Keratinocyte (primary cell): ENCODE data around the gene CISD3.

Experiments
- EZH2 ChIP-seq: IDR thresholded peaks from one replicate; pipeline ENCODE4 v1.6.1; 2012; ENCODE audit warnings: inconsistent platforms, mild to moderate bottlenecking, low read length, moderate library complexity
- TF ChIP-seq, protein P1 (sequence below), 3 experiments: IDR thresholded peaks in 1 of 3; conservative IDR thresholded peaks in 1 of 3; optimal IDR thresholded peaks in 1 of 3; 2 replicates in 2 of 3; 3 replicates in 1 of 3; pipeline versions ENCODE3 to v1.5.1; 2011; ENCODE audit warnings: low read length in 3 of 3, mild to moderate bottlenecking in 3 of 3, moderate library complexity in 2 of 3, control low read depth in 1 of 3, inconsistent platforms in 1 of 3; ENCODE audit not compliant: insufficient read depth in 2 of 3; ENCODE audit errors: extremely low read depth in 1 of 3

- TF ChIP-seq, protein P1, sequence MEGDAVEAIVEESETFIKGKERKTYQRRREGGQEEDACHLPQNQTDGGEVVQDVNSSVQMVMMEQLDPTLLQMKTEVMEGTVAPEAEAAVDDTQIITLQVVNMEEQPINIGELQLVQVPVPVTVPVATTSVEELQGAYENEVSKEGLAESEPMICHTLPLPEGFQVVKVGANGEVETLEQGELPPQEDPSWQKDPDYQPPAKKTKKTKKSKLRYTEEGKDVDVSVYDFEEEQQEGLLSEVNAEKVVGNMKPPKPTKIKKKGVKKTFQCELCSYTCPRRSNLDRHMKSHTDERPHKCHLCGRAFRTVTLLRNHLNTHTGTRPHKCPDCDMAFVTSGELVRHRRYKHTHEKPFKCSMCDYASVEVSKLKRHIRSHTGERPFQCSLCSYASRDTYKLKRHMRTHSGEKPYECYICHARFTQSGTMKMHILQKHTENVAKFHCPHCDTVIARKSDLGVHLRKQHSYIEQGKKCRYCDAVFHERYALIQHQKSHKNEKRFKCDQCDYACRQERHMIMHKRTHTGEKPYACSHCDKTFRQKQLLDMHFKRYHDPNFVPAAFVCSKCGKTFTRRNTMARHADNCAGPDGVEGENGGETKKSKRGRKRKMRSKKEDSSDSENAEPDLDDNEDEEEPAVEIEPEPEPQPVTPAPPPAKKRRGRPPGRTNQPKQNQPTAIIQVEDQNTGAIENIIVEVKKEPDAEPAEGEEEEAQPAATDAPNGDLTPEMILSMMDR (optimal IDR thresholded peaks at IDR 0.05 in 1 of 3, IDR thresholded peaks at IDR 0.05 in 1 of 3, conservative IDR thresholded peaks at IDR 0.05 in 1 of 3; ENCODE audit: extremely low read depth in 1 of 3, insufficient read depth in 2 of 3, low read length in 3 of 3) = no peak
- no peak for TF ChIP-seq EZH2
These were observed 49.0 kb upstream of the CISD3 start for GRCh38 chr17:38681096-38681495.
